Subcutaneous abdominal adipose tissue (tissue), 5 donors: ENCODE results near the gene SFMBT1.

ENCODE experiments used
- H3K27ac ChIP-seq: one replicate; pipeline ENCODE4 v1.7.0; 2013; ENCODE audit warnings: low read depth, mild to moderate bottlenecking, inconsistent platforms, low read length, moderate library complexity
- H3K27me3 ChIP-seq, 5 donors: one replicate each; pipeline ENCODE4 v1.7.0; 2013; ENCODE audit warnings: low read length in 5 of 5, inconsistent platforms in 1 of 5; ENCODE audit not compliant: control insufficient read depth in 5 of 5, insufficient read depth in 4 of 5
- H3K36me3 ChIP-seq, 5 donors: one replicate each; pipeline ENCODE4 v1.7.0; 2013; ENCODE audit warnings: low read length in 5 of 5; ENCODE audit not compliant: control insufficient read depth in 5 of 5, insufficient read depth in 5 of 5
- H3K4me1 ChIP-seq, 5 donors: one replicate each; pipeline ENCODE4 v1.7.0; 2013; ENCODE audit warnings: low read length in 5 of 5, mild to moderate bottlenecking in 3 of 5, moderate library complexity in 1 of 5; ENCODE audit not compliant: control insufficient read depth in 5 of 5, insufficient read depth in 5 of 5
- H3K4me3 ChIP-seq, 5 donors: one replicate each; pipeline ENCODE4 v1.7.0; 2013; ENCODE audit warnings: low read length in 5 of 5, low read depth in 1 of 5
- H3K9ac ChIP-seq, 5 donors: one replicate each; pipeline ENCODE4 v1.7.0; 2013; ENCODE audit warnings: low read length in 5 of 5, mild to moderate bottlenecking in 4 of 5, moderate library complexity in 3 of 5
- H3K9me3 ChIP-seq, 5 donors: one replicate each; pipeline ENCODE4 v1.7.0; 2013; ENCODE audit warnings: low read length in 5 of 5; ENCODE audit not compliant: control insufficient read depth in 5 of 5
- donor health status: healthy.
- donor health status: healthy.
- donor health status: healthy.
- donor health status: healthy.
- donor health status: healthy.

SFMBT1 gene

GRCh38 chr3:52892625-52893311 lies 153.1 kb downstream of the SFMBT1 start:
- Histone ChIP-seq H3K27me3 (no peaks in the 10 kb centered on the region), H3K36me3 (peaks cover 0 to 3% (median 0%) of the 10 kb centered on the region in 5 donors), H3K9me3 (no peaks in the 10 kb centered on the region), H3K4me1 (peaks cover 2 to 56% (median 48%) of the 10 kb centered on the region in 5 donors), H3K4me3 (peak overlapping the region in 3 of 5 donors; percentile 8 to 30 (median 9)), H3K27ac (peak overlapping the region; percentile 66), H3K9ac (peak overlapping the region in 3 of 5 donors; percentile 19 to 42 (median 26))

DNA sequence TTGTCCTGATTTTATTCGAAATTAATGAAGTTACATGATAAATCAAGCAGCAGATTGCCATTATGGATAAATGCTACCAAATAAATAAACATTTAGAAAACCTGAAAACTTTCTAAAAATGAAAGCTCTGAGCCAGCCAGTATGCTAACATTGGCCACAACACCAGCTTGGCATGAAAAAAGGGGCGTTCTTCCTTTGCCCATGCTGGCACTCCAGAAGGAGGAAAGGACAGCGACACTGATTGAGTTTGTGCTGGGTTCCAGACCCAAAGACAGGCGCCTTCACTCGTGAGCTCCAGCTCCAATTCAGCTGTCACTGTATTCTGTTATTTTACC lies 153.6 kb downstream of the SFMBT1 start:
- peak overlapping the region; percentile 66 for H3K27ac ChIP-seq
- H3K9ac ChIP-seq: peak overlapping the region in 1 of 5 donors; percentile 26
- peaks cover 2 to 54% (median 46%) of the 10 kb centered on the region in 5 donors for H3K4me1 ChIP-seq
- H3K36me3 ChIP-seq: peaks cover 0 to 3% (median 0%) of the 10 kb centered on the region in 5 donors
- no peaks in the 10 kb centered on the region for H3K9me3 ChIP-seq
- peak overlapping the region in 1 of 5 donors; percentile 8 for H3K4me3 ChIP-seq
- H3K27me3 ChIP-seq: no peaks in the 10 kb centered on the region

GRCh38 chr3:52891615-52892081 lies 154.2 kb downstream of the SFMBT1 start:
- Histone ChIP-seq H3K27me3 (no peaks in the 10 kb centered on the region), H3K4me1 (peaks cover 2 to 50% (median 41%) of the 10 kb centered on the region in 5 donors), H3K27ac (peak overlapping the region; percentile 66), H3K4me3 (no peak overlapping the region), H3K9me3 (no peaks in the 10 kb centered on the region), H3K36me3 (peaks cover 0 to 3% (median 0%) of the 10 kb centered on the region in 5 donors), H3K9ac (no peak overlapping the region)

GRCh38 chr3:52891164-52891563 lies 154.7 kb downstream of the SFMBT1 start:
- no peak overlapping the region for H3K9ac ChIP-seq
- H3K27me3 ChIP-seq: no peaks in the 10 kb centered on the region
- H3K9me3 ChIP-seq: no peaks in the 10 kb centered on the region
- peaks cover 2 to 45% (median 36%) of the 10 kb centered on the region in 5 donors for H3K4me1 ChIP-seq
- no peak overlapping the region for H3K4me3 ChIP-seq
- peak overlapping the region; percentile 66 for H3K27ac ChIP-seq
- H3K36me3 ChIP-seq: peaks cover 0 to 5% (median 0%) of the 10 kb centered on the region in 5 donors

DNA sequence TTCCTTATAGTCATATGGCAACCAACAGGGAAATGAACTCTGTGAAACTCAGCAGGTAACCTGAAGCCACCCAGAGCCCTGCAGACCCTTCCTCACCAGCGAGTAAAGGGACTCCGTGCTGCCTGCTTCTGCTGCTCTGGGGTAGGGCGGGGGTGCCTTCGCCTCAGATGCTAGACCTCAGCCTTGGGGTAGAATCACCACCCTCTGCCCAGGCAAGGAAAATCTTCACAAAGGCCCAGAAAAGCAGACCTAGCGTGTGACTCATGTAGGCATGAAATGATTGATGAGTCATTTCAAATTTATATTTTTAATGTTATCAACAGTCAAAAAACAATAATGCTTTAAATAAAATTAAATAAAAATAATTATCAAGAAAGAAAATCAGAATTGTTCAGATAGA lies 155.1 kb downstream of the SFMBT1 start:
- Histone ChIP-seq H3K9ac (no peak overlapping the region), H3K27ac (no peak overlapping the region), H3K27me3 (no peaks in the 10 kb centered on the region), H3K4me1 (peaks cover 2 to 40% (median 32%) of the 10 kb centered on the region in 5 donors), H3K36me3 (peaks cover 0 to 7% (median 0%) of the 10 kb centered on the region in 5 donors), H3K9me3 (no peaks in the 10 kb centered on the region), H3K4me3 (no peak overlapping the region)

DNA sequence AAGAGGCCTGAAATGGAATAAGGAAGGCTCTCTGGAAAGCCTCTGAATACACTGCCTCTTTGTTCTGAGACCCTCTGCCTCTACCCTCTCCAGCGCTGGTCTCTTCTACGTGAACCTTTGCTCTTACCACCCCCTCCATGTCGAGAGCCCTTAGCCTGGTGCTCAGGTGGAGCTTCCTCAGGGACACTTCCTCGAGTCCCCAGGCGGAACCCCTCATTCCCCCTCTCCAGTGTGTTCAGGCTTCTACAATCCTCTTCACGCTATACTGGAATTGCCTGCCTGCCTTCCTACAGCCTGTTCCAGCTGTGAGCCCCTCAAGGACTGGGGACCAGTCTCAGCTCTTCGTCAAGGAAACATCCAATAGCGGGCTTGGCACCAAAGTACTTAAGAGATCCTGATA lies 156.0 kb downstream of the SFMBT1 start:
- Histone ChIP-seq H3K4me1 (peaks cover 2 to 35% (median 32%) of the 10 kb centered on the region in 5 donors), H3K4me3 (no peak overlapping the region), H3K9ac (no peak overlapping the region), H3K27ac (no peak overlapping the region), H3K9me3 (no peaks in the 10 kb centered on the region), H3K36me3 (peaks cover 0 to 12% (median 3%) of the 10 kb centered on the region in 5 donors), H3K27me3 (no peaks in the 10 kb centered on the region)

- Histone ChIP-seq H3K4me3 (no peak overlapping the region), H3K27ac (no peak overlapping the region), H3K9ac (no peak overlapping the region), H3K27me3 (no peaks in the 10 kb centered on the region), H3K9me3 (no peaks in the 10 kb centered on the region), H3K36me3 (peaks cover 1 to 12% (median 3%) of the 10 kb centered on the region in 5 donors), H3K4me1 (peaks cover 0 to 12% (median 12%) of the 10 kb centered on the region in 5 donors)
Observed at GRCh38 chr3:52887166-52887565, 158.7 kb downstream of the SFMBT1 start.

DNA sequence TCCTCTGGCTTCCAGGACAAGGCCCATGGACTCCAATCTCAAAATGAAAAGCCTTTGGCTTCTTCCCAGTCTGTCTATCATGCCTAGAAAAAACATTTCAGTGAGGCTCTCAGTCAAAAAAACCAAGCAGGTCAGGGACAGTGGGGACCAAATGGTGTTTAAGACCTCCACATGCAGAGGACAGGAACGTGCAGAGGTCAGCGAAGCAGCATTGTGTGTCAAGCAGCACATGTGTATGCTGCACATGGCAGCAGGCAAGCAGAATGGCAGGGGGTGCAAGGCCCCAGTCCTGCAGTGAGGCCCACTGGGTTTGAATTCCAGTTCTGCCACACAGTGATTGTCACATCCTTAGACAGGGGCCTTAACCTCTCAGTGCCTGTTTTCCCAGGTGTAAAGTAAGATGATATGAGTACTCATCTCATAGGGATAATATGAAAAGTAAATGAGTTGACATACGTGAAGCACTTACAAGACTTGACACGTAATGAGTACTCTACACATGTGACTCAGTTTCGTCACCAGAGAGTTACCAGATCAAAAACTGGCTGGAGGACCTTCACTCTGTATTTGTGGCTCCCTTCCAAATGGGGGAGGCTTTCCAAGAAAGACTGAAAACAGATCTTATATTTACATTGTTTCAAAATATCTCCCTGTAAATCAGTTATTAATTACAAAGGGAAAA lies 159.7 kb downstream of the SFMBT1 start:
- Histone ChIP-seq H3K27me3 (no peaks in the 10 kb centered on the region), H3K36me3 (peaks cover 2 to 12% (median 3%) of the 10 kb centered on the region in 5 donors), H3K9me3 (no peaks in the 10 kb centered on the region), H3K4me3 (no peak overlapping the region), H3K9ac (no peak overlapping the region), H3K27ac (no peak overlapping the region), H3K4me1 (peaks cover 0 to 2% (median 2%) of the 10 kb centered on the region in 5 donors)

- Histone ChIP-seq H3K27me3 (no peaks in the 10 kb centered on the region), H3K9ac (no peak overlapping the region), H3K36me3 (peaks cover 2 to 12% (median 7%) of the 10 kb centered on the region in 5 donors), H3K4me3 (no peak overlapping the region), H3K9me3 (no peaks in the 10 kb centered on the region), H3K27ac (no peak overlapping the region), H3K4me1 (peaks cover 0 to 13% (median 12%) of the 10 kb centered on the region in 5 donors)
Observed at GRCh38 chr3:52882377-52882776, 163.5 kb downstream of the SFMBT1 start.

GRCh38 chr3:52881871-52882270 lies 164.0 kb downstream of the SFMBT1 start:
- no peaks in the 10 kb centered on the region for H3K27me3 ChIP-seq
- peaks cover 2 to 12% (median 7%) of the 10 kb centered on the region in 5 donors for H3K36me3 ChIP-seq
- no peaks in the 10 kb centered on the region for H3K9me3 ChIP-seq
- no peak overlapping the region for H3K4me3 ChIP-seq
- no peak overlapping the region for H3K27ac ChIP-seq
- no peak overlapping the region for H3K9ac ChIP-seq
- peaks cover 0 to 13% (median 12%) of the 10 kb centered on the region in 5 donors for H3K4me1 ChIP-seq
